Heart right ventricle (tissue), 16 donors: ENCODE results near the gene RMDN2. TPM values are rescaled to one million over a fixed set of nuclear protein-coding genes. Genes with fewer than 3 reads are reported as not detected.

ENCODE experiments used
- ATAC-seq, 8 donors: fragments of 200-7000 bp; cut with Tn5 transposase; one replicate each; pipeline ENCODE4 v1.9.1; 2020; ENCODE audit warnings: mild to moderate bottlenecking in 8 of 8, moderate library complexity in 8 of 8, moderate number of reproducible peaks in 1 of 8
- DNase-seq, 2 donors: peaks; one replicate each; pipeline ENCODE4 v3.0.0-alpha.2; 2020
- H3K27ac ChIP-seq, 10 donors: fragments of 200-600 bp; sonication (generic) in 2 of 10; one replicate each; pipeline versions ENCODE4 v1.5.0 to v1.8.0; 2020 to 2022; ENCODE audit warnings: mild to moderate bottlenecking in 3 of 10
- H3K27me3 ChIP-seq, 7 donors: fragments of 200-600 bp; one replicate each; pipeline ENCODE4 v1.8.0; 2021 to 2022; ENCODE audit warnings: mild to moderate bottlenecking in 2 of 7
- H3K36me3 ChIP-seq, 9 donors: fragments of 200-600 bp; sonication (generic) in 1 of 9; one replicate each; pipeline versions ENCODE4 v1.5.0 to v1.8.0; 2020 to 2022; ENCODE audit warnings: mild to moderate bottlenecking in 2 of 9
- H3K4me1 ChIP-seq, 9 donors: fragments of 200-600 bp; sonication (generic) in 1 of 9; one replicate each; pipeline versions ENCODE4 v1.5.0 to v1.8.0; 2020 to 2022; ENCODE audit warnings: mild to moderate bottlenecking in 4 of 9
- H3K4me3 ChIP-seq, 10 donors: fragments of 200-600 bp; sonication (generic) in 2 of 10; one replicate each; pipeline versions ENCODE4 v1.5.0 to v1.8.0; 2020 to 2022; ENCODE audit warnings: mild to moderate bottlenecking in 7 of 10, moderate library complexity in 2 of 10
- H3K9me3 ChIP-seq, 11 donors: fragments of 200-600 bp in 10 of 11; sonication (generic) in 2 of 11; one replicate each; pipeline versions ENCODE4 v1.5.0 to v1.8.0; 2013 to 2022; ENCODE audit warnings: mild to moderate bottlenecking in 2 of 11, control low read depth in 1 of 11, moderate library complexity in 1 of 11
- WGBS, 2 donors: extraction: QIAGEN DNeasy Blood & Tissue Kit; methylation state at CpG; one replicate each; pipeline ENCODE4 v1.1.7; 2013; ENCODE audit warnings: inconsistent platforms in 1 of 2; 5-methylcytosine and 5-hydroxymethylcytosine counted together
- intact Hi-C, 10 donors: fragments of 100-400 bp; cut with DNase I; formaldehyde crosslinking; loops; one replicate each; pipeline versions ENCODE4 v1.11.1 to v1.14.2; 2022
- polyA plus RNA-seq, 2 donors: library from polyadenylated mRNA; stranded (reverse); fragments of 200-250 nt; gene quantifications; one replicate each; pipeline ENCODE4 v1.2.3, GENCODE V29; 2013
- total RNA-seq, 10 donors: library from RNA; stranded (reverse); fragmentation: NEBNext Ultra II Directional in 3 of 10; extraction: Animal tissue kit (Norgen Biotek cat#: 25700) in 3 of 10; gene quantifications; one replicate each; pipeline versions ENCODE4 v1.2.1 to v1.2.4, GENCODE V29; 2021 to 2023
- TF ChIP-seq, protein P1 (sequence below), 9 donors: fragments of 200-600 bp; sonication (generic) in 2 of 9; IDR thresholded peaks; one replicate each; pipeline versions ENCODE4 v1.5.0 to v1.8.0; 2021 to 2022; ENCODE audit warnings: antibody characterized with exemption in 9 of 9, mild to moderate bottlenecking in 5 of 9, moderate library complexity in 1 of 9
- donor health status: Arrhythmogenic right ventricular cardiomyopathy.
- donor health status: ischemic (EF 13 %, LVEDD 7.1; RV severe dilation, severe dysfunction).
- donor health status: healthy with polysubstance abuse.
- donor health status: DM: no; HTN: yes; CAD: no.
- donor health status: DM: no; HTN: no; CAD: no.
- donor health status: ischemic (EF 25% LVEDD 6.9; RV normal size, moderate dysfunction).
- donor health status: ischemic (EF 25% LVEDD 5.7; RV mildly dilated, moderate dysfunction).
- donor health status: healthy.
- donor health status: DM: yes; HTN: yes; CAD: no.
- donor health status: Ischemic cardiomyopathy.
- donor health status: ischemic (EF 35%, LVEDD 5.7; RV mildly dilated, moderate dysfunction).
- donor health status: nonischemic (EF 11% LVEDD 7.7; RV severe dilation, severe dysfunction).
- donor health status: DM: yes; HTN: yes; CAD: no.
- donor health status: PGD.
- donor health status: ischemic (EF 29% LVEDD 5.4; RV normal size, mild dysfunction).
- donor health status: nonischemic (EF 23%, LVEDD 6.1; RV moderate dilation, normal function).

RMDN2 gene
- total and polyA plus RNA-seq, 12 donors = 2.5 to 8.5 (median 4.9) TPM

DNA sequence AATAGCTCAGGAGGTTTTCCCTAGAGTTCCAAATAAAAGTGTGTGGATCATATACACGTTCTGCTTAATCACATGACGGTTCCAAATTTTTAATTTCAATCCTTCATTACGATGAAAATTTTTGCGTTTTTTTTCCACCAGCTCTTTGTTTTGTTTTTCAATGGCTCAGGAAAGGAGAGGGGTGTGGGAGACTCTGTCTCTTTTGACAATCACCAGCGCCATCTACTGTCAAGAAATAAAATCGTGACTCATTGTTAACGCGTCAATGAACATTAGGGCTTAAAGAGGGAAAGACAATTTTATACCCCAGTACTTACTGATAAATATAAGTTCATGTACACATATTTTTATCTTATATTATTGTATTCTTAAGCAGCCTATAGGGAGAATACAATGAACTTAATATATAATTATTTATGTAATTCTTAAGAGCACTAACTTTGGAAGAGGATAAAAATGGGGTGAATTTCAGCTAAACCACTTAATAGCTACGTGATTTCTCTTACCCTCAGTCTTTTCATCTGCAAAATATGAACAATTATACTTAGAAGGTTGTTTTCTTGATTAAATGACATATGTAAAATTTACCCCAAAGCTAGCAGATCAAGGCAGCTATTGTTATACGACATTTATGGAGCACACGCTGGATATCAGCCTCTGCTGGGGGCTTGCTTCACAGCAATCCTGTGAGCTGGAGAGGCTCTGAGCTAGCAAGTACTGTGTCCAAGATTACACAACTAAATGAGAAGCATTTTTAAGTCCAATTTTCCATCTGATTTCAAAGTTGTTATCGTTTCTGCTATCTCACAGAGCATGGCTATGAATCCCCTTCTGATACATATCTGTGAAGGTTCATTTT is 47.4 kb upstream of the RMDN2 start:
- H3K4me1 ChIP-seq = peaks cover 4 to 46% (median 41%) of the 10 kb centered on the region in 9 donors

GRCh38 chr2:37878536-37878935 is 46.6 kb upstream of the RMDN2 start:
- intact Hi-C loops = loop anchor here in 8 of 10 donors (5.0 to 10.0 kb wide), 8 partner anchors 46 to 486 kb away; partner anchors contain the start of gene CDC42EP3 (in 3 of the 8)
- Histone ChIP-seq H3K4me3 (no peak overlapping the region), H3K9me3 (no peaks in the 10 kb centered on the region), H3K27ac (no peak overlapping the region), H3K27me3 (peaks cover 0 to 15% (median 0%) of the 10 kb centered on the region in 7 donors), H3K36me3 (no peaks in the 10 kb centered on the region), H3K4me1 (peaks cover 4 to 39% (median 33%) of the 10 kb centered on the region in 9 donors)
- TF ChIP-seq, protein P1, sequence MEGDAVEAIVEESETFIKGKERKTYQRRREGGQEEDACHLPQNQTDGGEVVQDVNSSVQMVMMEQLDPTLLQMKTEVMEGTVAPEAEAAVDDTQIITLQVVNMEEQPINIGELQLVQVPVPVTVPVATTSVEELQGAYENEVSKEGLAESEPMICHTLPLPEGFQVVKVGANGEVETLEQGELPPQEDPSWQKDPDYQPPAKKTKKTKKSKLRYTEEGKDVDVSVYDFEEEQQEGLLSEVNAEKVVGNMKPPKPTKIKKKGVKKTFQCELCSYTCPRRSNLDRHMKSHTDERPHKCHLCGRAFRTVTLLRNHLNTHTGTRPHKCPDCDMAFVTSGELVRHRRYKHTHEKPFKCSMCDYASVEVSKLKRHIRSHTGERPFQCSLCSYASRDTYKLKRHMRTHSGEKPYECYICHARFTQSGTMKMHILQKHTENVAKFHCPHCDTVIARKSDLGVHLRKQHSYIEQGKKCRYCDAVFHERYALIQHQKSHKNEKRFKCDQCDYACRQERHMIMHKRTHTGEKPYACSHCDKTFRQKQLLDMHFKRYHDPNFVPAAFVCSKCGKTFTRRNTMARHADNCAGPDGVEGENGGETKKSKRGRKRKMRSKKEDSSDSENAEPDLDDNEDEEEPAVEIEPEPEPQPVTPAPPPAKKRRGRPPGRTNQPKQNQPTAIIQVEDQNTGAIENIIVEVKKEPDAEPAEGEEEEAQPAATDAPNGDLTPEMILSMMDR (IDR thresholded peaks at IDR 0.05) = no peak
- no peak for DNase-seq
- 83 to 90% methylated on average over 3 to 4 of the region's 4 CpGs for WGBS, 2 donors
- no peak for ATAC-seq

More for the DNA sequence above, 47.4 kb upstream of the RMDN2 start:
- no peaks in the 10 kb centered on the region for H3K36me3 ChIP-seq
- DNase-seq (peak in 1 of 2 donors; percentile 65), ATAC-seq (peak in 7 of 8 donors; percentile 39 to 77 (median 51))
- H3K9me3 ChIP-seq = no peaks in the 10 kb centered on the region
- no peak overlapping the region for H3K4me3 ChIP-seq
- 28 to 29% methylated on average over 12 of the region's 12 CpGs for WGBS, 2 donors
- intact Hi-C loops = loop anchor here (1.0 to 10.0 kb wide), 12 partner anchors 45 to 485 kb away; partner anchors contain the start of gene CDC42EP3 (in 3 of the 10)
- TF ChIP-seq, protein P1 (IDR thresholded peaks at IDR 0.05) = peak; percentile 71 to 88 (median 79)
- H3K27ac ChIP-seq = peak overlapping the region in 1 of 10 donors; percentile 29
- H3K27me3 ChIP-seq = peaks cover 0 to 15% (median 0%) of the 10 kb centered on the region in 7 donors

DNA sequence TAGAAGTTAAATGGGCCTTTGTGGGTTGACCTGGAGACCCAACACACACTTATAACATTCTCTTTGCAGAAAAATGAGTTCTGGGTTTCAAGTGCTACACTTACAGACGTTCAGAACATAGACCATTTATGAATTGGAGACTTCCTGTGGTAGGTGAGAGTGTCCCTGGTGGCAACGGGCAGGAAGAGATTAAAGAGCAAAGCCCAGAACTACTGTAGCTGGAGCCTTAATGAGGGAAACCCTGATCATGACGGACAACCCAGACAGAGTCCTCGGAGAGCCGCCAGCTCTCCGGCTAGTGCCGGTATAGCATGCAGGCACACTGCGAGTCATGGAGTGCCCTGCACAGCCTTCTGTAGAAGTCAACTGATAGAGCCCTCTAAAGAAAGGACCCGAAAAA is 44.5 kb upstream of the RMDN2 start:
- DNase-seq = no peak
- TF ChIP-seq, protein P1 (IDR thresholded peaks at IDR 0.05) = peak in 1 of 9 donors; percentile 9
- WGBS, 2 donors = 56 to 63% methylated on average over 9 of the region's 9 CpGs
- Histone ChIP-seq H3K27me3 (peaks cover 0 to 15% (median 0%) of the 10 kb centered on the region in 7 donors), H3K4me3 (no peak overlapping the region), H3K9me3 (no peaks in the 10 kb centered on the region), H3K36me3 (no peaks in the 10 kb centered on the region), H3K4me1 (peaks cover 4 to 19% (median 17%) of the 10 kb centered on the region in 9 donors), H3K27ac (no peak overlapping the region)
- intact Hi-C loops = loop anchor here in 4 of 10 donors (5.0 to 10.0 kb wide), 3 partner anchors 483 to 706 kb away; partner anchors contain the start of gene SULT6B1 (in 1 of the 4)
- no peak for ATAC-seq

GRCh38 chr2:37881397-37881796 is 43.7 kb upstream of the RMDN2 start:
- Histone ChIP-seq H3K9me3 (no peaks in the 10 kb centered on the region), H3K27me3 (peaks cover 0 to 15% (median 0%) of the 10 kb centered on the region in 7 donors), H3K27ac (no peak overlapping the region), H3K4me3 (no peak overlapping the region), H3K36me3 (no peaks in the 10 kb centered on the region), H3K4me1 (peaks cover under 1 to 11% (median 10%) of the 10 kb centered on the region in 9 donors)
- 78 to 84% methylated on average over 9 of the region's 9 CpGs for WGBS, 2 donors
- intact Hi-C loops = loop anchor here in 4 of 10 donors (5.0 to 10.0 kb wide), 3 partner anchors 484 to 707 kb away; partner anchors contain the start of gene SULT6B1 (in 1 of the 4)
- ATAC-seq (no peak), DNase-seq (no peak)
- TF ChIP-seq, protein P1 (IDR thresholded peaks at IDR 0.05) = no peak
